ENCODE results near the gene ARF1.

ARF1 gene

DNA sequence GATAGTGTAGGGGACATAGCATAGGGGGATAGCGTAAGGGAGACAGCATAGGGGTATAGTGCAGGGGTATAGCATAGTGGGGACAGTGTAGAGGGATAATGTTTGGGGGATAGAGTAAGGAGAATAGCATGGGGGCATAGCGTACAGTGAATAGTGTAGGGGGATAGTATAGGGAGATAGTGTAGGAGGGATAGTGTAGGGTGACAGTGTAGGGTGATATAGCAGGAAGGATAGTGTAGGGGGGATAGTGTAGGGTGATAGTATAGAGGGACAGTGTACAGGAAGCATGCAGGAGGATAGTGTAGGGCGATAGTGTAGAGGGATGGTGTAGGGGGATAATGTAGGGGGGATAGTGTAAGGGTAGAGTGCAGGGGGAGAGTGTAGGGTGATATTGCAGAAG is 11.7 kb upstream of the ARF1 start:
- TF ChIP-seq, protein P1, sequence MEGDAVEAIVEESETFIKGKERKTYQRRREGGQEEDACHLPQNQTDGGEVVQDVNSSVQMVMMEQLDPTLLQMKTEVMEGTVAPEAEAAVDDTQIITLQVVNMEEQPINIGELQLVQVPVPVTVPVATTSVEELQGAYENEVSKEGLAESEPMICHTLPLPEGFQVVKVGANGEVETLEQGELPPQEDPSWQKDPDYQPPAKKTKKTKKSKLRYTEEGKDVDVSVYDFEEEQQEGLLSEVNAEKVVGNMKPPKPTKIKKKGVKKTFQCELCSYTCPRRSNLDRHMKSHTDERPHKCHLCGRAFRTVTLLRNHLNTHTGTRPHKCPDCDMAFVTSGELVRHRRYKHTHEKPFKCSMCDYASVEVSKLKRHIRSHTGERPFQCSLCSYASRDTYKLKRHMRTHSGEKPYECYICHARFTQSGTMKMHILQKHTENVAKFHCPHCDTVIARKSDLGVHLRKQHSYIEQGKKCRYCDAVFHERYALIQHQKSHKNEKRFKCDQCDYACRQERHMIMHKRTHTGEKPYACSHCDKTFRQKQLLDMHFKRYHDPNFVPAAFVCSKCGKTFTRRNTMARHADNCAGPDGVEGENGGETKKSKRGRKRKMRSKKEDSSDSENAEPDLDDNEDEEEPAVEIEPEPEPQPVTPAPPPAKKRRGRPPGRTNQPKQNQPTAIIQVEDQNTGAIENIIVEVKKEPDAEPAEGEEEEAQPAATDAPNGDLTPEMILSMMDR (IDR thresholded peaks at IDR 0.05; ENCODE audit: low read depth, low read length, missing control alignments), result no peak
- DNase-seq (ENCODE audit: extremely low read depth, low read depth), result no peak
- no peak overlapping the region for H3K4me3 ChIP-seq (replicated peaks; ENCODE audit: low read depth, low read length)

DNA sequence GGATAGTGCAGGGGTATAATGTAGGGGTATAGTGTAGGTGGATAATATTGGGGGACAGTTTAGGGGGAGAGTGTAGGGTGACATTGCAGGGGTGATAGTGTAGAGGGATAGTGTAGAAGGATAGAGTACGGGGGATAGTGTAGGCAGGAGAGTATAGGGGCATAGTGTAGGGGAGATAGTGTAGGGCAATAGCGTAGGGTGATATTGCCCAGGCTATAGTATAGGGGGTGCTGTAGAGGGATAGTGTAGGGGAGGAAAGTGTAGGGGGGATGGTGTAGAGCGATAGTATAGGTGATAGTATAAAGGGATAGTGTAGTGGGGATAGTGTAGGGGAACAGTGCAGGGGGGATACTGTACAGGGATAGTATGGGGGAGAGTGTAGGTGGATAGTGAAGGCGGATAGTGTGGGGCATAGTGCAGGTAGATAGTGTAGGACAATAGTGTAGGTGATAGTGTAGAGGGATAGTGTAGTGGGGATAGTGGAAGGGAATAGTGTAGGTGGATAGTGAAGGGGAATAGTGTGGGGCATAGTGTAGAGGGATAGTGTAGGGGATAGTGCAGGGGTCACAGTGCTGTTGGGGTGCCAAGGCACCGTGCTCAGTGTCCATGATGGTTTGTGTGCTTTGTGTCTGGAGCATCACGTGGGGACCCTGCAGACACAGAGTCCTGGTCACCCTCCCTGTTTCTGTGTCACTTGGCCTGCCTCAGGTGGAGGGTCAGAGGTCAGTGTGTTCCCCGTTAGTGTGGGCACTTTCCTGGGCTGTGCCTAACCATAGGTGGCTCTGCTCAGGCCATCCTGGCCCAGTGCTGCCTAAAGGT is 10.5 kb upstream of the ARF1 start:
- no peak overlapping the region for H3K4me3 ChIP-seq (replicated peaks; ENCODE audit: low read depth, low read length)
- DNase-seq (ENCODE audit: extremely low read depth, low read depth), result no peak
- TF ChIP-seq, protein P1 (IDR thresholded peaks at IDR 0.05; ENCODE audit: low read depth, low read length, missing control alignments), result no peak

DNA sequence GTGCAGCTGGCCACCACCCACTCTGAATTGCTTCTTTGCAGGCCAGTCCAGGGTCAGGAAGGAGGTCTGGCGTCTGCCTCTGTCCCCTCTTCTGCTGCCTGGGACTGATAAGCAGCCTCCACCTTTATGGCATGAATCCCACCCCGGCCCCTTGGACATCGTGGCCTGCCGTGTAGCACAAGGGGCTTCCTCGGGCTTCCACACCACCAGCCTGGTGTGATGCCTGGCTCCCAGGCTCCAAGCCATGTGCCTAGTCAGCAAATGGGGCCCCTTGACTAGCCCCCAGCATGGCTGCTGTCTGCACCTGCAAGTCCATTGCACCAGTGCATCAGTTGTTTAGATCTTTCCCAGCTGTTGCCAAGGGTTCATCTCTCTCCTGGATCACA is 9.9 kb upstream of the ARF1 start:
- TF ChIP-seq, protein P1 (IDR thresholded peaks at IDR 0.05; ENCODE audit: low read depth, low read length, missing control alignments), result no peak

GRCh38 chr1:228073061-228073856 is 9.2 kb upstream of the ARF1 start:
- no peak overlapping the region for H3K4me3 ChIP-seq (replicated peaks; ENCODE audit: low read depth, low read length)
- TF ChIP-seq, protein P1 (IDR thresholded peaks at IDR 0.05; ENCODE audit: low read depth, low read length, missing control alignments), result no peak
- no peak for DNase-seq (ENCODE audit: extremely low read depth, low read depth)

More for the DNA sequence above, 9.9 kb upstream of the ARF1 start:
- DNase-seq (ENCODE audit: extremely low read depth, low read depth), result no peak
- H3K4me3 ChIP-seq (replicated peaks; ENCODE audit: low read depth, low read length), result no peak overlapping the region

DNA sequence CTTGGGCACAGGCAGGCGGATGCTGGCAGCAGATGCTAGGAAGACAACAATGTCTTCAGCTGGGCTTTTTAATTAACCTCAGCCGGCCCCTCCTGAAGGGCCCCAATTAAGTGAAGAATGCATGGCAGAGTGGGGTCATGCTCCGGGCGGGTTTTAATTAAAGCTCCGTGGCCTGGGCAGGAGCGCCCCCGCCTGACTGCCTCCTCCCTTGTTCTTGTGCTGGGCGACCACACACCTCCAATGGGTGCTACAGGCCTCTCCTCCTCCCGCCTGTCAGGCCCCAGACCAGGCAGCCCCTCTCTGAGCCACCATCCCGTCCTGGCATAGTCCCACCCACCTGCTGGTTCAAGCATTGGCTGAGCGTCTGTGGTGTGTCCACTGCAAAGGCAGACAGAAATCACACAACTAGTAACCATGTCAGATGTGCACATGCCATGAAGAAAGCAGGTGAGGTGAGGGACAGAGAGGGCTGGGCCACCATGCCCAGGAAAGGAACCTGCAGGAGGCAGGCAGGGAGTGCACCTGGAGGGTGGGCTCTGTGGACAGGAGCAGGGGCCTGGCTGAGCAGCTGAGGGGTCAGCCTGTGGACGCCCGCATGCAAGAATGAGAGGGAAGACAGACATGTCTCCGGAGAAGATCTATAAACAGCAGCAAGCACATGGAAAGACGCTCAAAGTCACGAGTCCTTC is 8.5 kb upstream of the ARF1 start:
- no peak overlapping the region for H3K4me3 ChIP-seq (replicated peaks; ENCODE audit: low read depth, low read length)
- TF ChIP-seq, protein P1 (IDR thresholded peaks at IDR 0.05; ENCODE audit: low read depth, low read length, missing control alignments), result no peak
- DNase-seq (ENCODE audit: extremely low read depth, low read depth), result no peak

DNA sequence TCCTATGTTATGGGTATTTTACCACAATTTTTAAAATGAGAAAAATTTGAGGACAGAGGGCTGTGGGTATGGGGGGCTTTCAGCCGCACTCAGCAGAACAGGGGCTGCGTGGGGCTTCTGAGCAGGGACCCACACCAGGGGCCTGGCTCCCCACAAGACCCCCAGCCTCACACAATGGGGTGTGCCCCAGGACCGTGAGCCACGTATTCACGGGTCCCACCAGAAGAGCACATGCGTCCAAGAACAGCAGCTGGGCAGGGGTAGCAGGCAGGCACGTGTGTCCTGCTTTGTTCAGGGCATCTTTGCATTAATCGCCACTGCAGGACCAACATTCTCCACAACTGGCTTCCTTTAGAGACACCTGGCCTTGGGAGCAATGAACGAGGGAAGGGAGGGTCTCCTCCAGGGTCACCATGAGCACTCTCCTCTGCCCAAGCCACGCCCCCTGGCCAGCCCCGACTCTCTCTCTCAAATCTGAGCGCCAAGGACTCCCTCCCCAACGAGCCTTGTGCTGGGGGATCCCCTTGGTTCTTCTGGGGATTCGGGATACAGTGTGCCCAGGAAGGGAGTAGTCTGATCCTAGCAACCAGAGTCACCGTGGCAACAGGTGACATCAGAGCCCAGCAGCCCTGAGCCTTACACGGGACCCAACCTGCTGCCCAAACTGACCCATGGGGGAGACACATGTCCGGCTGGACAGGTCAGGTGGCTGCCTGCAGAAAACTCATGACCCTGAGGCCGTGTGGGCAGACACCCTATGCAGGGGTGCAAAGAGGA is 7.4 kb upstream of the ARF1 start:
- DNase-seq (ENCODE audit: extremely low read depth, low read depth), result no peak
- TF ChIP-seq, protein P1 (IDR thresholded peaks at IDR 0.05; ENCODE audit: low read depth, low read length, missing control alignments), result no peak
- H3K4me3 ChIP-seq (replicated peaks; ENCODE audit: low read depth, low read length), result no peak overlapping the region
